IPS-18c (cell line): ENCODE data around the gene PHKG2.
A peak's percentile ranks its signal among the peaks of the same experiment; 100 is the strongest.

ENCODE experiments used
- H3K4me3 ChIP-seq: 2 replicates; pipeline ENCODE4 v1.7.0; 2013; ENCODE audit warnings: low read depth, mild to moderate bottlenecking, low read length, moderate library complexity; ENCODE audit not compliant: insufficient read depth
- H3K9me3 ChIP-seq: one replicate; pipeline ENCODE4 v1.6.1; 2013; ENCODE audit warnings: mild to moderate bottlenecking, low read length, moderate library complexity; ENCODE audit not compliant: control insufficient read depth, insufficient read depth

The PHKG2 gene

DNA sequence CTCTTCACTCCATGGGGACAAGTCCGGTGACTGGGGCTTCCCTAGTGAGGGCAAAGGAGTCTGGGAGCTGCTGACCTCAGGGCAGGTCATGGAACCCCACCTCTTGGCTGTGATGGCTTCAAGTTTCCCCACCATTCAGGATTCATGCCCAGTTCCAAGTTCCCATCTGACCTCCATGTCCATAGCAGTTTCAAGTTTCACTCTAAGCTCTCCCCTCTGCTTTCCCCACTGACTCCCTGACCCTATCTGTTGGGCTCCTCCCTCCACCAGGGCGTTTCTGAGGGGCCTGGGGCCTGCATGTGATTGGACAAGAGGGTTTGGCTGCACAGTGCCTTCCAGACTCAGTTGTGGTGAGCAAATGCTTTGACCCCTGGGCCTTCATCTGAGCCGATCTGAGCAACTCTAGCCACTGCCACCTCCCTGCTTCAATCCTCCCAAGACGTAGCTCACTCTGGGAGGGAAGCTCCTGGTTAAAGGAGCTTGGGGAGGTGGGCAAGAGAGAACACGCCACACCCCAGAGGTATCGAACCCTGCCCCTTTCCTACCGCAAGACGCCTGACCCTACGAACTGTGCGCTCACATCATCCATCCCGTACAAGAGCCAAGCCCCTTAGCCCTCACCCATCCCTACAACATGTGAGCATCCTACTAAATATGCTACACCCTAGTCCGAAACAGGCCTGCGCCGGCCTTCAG lies 30.5 kb downstream of the PHKG2 start:
- no peaks in the 10 kb centered on the region for H3K9me3 ChIP-seq
- H3K4me3 ChIP-seq, result no peak overlapping the region

GRCh38 chr16:30779596-30779995 lies 31.4 kb downstream of the PHKG2 start:
- H3K9me3 ChIP-seq, result no peaks in the 10 kb centered on the region
- H3K4me3 ChIP-seq, result no peak overlapping the region

- no peaks in the 10 kb centered on the region for H3K9me3 ChIP-seq
- no peak overlapping the region for H3K4me3 ChIP-seq
These were observed 31.8 kb downstream of the PHKG2 start for GRCh38 chr16:30780021-30780420.

GRCh38 chr16:30780549-30780948 lies 32.3 kb downstream of the PHKG2 start:
- H3K9me3 ChIP-seq, result no peaks in the 10 kb centered on the region
- no peak overlapping the region for H3K4me3 ChIP-seq

DNA sequence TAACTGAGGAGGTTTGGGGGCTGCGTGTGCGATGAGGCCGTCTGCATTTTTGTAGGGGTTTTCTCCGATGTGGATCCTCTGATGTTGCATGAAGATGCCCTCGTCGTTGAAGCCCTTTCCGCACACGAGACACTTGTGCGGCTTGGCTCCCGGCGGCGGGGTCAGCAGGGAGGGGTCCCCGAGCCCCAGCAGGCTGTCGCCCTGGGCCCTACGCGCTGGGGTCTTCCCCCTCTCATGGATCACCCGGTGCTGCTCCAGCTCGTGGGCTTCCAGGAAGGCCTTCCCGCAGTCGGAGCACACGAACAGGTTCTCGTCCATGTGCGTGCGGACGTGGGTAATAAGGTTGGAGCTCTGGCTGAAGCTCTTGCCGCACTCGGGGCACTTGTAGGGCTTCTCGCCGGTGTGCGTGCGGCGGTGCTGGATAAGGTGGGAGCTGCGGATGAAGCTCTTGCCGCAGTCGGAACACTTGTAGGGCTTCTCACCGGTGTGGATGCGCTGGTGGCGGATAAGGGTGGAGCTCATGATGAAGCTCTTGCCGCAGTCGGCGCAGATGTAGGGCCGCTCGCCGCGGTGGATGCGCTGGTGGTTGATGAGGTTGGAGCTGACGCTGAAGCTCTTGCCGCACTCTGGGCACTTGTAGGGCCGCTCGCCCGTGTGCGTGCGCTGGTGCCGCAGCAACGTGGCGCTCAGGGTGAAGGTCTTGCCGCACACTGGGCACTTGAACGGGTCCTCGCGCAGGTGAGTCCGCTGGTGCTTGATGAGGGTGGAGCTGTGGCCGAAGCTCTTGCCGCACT lies 34.5 kb downstream of the PHKG2 start:
- Histone ChIP-seq H3K9me3 (no peaks in the 10 kb centered on the region), H3K4me3 (no peak overlapping the region)

DNA sequence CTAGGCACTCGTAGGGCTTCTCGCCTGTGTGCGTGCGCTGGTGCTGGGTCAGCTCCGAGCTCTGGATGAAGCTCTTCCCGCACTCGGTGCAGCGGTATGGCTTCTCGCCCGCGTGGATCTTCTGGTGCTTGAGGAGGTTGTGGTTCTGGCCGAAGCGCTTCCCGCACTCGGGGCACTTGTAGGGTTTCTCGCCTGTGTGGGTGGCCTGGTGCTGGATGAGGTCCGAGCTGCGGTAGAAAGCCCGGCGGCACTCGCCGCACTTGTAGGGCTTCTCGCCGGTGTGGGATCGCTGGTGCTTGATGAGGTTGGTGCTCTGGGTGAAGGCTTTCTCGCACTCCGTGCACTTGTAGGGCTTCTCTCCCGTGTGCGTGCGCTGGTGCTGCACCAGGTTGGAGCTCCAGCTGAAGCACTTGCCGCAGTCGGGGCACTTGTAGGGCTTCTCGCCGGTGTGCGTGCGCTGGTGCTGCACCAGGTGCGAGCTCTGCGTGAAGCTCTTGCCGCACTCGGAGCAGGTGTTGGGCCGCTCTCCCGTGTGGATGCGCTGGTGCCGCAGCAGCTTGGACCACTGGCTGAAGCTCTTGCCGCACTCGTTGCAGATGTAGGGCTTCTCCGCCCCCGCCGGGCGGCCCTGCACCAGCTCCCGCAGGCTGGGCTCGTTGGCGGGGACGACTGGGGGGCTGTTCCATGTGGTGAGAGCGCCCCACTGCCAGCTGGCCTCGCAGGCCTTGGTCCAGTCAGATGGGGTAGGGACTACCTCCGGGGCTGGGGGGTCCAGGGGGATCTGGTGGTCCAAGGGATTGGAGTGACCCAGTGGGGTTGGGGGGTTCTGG lies 35.3 kb downstream of the PHKG2 start:
- Histone ChIP-seq H3K4me3 (no peak overlapping the region), H3K9me3 (no peaks in the 10 kb centered on the region)

- H3K9me3 ChIP-seq, result no peaks in the 10 kb centered on the region
- H3K4me3 ChIP-seq, result no peak overlapping the region
These were observed 36.0 kb downstream of the PHKG2 start for GRCh38 chr16:30784215-30784614.

DNA sequence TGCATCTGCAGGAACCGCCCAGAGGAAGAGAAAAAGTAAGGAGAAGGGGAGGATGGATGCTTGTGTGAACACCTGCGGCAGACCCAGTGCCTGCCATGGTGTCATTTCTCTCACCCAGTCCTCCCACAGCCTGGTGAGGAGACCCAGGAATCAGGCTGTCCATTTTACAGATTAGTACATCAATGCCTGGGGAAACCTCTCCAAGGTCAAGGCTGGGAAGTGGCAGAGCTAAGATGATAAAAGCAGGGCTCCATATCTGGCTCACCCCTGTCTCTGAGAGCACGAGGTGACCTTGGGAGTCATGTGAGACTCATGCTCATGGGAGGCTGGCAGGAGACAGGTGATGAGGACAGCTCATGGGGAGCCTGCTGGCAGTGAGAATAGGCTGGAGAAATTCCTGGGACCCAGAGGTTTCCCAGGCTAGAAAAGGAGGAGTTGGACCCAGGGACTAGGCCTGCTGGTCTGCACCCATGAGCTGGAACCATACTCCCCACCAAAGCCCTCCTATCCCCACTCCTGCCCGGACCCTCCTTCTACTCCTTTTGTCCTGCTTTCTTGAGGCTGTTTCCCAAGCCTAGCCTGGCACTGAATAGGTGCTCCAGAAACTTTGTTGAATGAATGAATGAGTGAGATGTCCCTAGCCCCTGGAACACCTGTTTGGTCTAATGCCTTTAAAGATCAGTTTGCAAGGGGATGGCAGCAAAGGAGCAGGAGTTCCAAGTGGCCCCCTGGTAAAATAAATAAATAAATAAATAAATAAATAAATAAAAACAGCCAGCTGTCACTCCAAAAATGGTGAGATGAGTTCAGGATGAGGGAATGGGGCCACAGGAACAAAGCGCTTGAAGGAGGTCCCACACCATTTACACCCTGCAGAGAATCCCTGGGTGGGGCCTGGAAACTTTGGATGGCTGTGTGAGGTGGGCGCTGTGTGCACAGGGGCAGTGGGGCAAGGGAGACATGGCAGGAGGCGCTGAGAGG lies 37.2 kb downstream of the PHKG2 start:
- Histone ChIP-seq H3K4me3 (peak overlapping the region; percentile 64), H3K9me3 (no peaks in the 10 kb centered on the region)

GRCh38 chr16:30786115-30786935 lies 38.1 kb downstream of the PHKG2 start:
- no peaks in the 10 kb centered on the region for H3K9me3 ChIP-seq
- peak overlapping the region; percentile 64 for H3K4me3 ChIP-seq

GRCh38 chr16:30786936-30787612 lies 38.8 kb downstream of the PHKG2 start, which contains the start of gene ZNF629:
Gene ZNF629 (minus strand): TSS chr16:30787205. CDS start chr16:30784482, 2,723 bp downstream.
- H3K4me3 ChIP-seq, result peak within 1 kb of the TSS; percentile 64
- no peaks in the 10 kb centered on the region for H3K9me3 ChIP-seq

GRCh38 chr16:30787613-30788378 lies 39.6 kb downstream of the PHKG2 start:
- Histone ChIP-seq H3K4me3 (peak overlapping the region; percentile 64), H3K9me3 (no peaks in the 10 kb centered on the region)

- H3K9me3 ChIP-seq, result no peaks in the 10 kb centered on the region
- no peak overlapping the region for H3K4me3 ChIP-seq
These were observed 45.4 kb downstream of the PHKG2 start for GRCh38 chr16:30793508-30794069.

DNA sequence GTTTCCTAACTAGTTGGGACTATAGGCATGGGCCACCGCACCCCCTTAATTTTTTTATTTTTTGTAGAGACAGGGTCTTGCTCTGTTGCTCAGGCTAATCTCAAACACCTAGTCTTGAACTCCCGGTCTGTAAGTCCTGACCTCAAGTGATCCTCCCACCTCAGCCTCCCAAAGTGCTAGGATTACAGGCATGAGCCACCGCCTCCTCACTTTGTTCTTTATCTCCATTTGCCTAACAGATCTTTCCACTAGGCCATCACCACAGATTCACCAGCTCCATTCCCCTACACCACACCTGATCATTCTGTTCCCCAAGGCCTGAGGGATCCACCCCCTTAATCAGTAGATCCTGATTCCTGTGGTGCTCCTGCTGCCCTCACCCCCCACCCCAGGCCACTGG lies 46.4 kb downstream of the PHKG2 start:
- no peaks in the 10 kb centered on the region for H3K9me3 ChIP-seq
- no peak overlapping the region for H3K4me3 ChIP-seq

DNA sequence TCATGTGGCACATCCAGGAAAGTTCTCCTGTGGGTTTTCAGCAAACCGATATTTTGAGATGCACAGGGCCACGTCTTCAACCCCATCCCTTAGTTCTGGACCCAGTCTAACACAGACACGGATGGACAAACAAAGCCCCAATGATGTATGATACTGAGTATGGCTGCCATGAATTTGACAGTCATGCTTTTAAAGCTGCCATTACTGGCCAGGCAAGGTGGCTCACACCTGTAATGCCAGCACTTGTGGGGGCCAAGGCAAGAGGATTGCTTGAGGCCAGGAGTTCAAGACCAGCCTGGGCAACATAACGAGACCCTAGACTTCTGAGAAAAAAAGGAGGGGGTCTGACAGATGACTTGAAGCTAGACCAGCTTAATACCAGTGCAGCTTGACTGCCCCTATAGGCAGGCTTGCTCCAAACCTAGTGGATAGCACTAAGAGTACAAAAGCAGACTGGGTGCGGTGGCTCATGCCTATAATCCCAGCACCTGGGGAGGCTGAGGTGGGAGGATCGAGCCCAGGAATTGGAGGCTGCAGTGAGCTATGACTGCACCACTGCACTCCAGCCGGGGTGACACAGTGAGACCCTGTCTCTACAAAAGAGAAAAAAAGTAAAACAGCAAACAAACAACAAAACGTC lies 49.6 kb downstream of the PHKG2 start:
- Histone ChIP-seq H3K9me3 (no peaks in the 10 kb centered on the region), H3K4me3 (no peak overlapping the region)
